GM18868 (cell line): ENCODE data around the gene KANSL1.

ENCODE experiments used
- ATAC-seq: cut with Tn5 transposase; IDR thresholded peaks from one replicate; pipeline ENCODE4 v1.9.1; 2021; ENCODE audit warnings: mild to moderate bottlenecking, moderate library complexity; ENCODE audit not compliant: unreplicated experiment

KANSL1 gene

GRCh38 chr17:46144246-46144645 is 49.0 kb downstream of the KANSL1 start:
- ATAC-seq = no peak

- ATAC-seq = no peak
These were observed 49.4 kb downstream of the KANSL1 start for GRCh38 chr17:46143827-46144236.

GRCh38 chr17:46141645-46142044 is 51.6 kb downstream of the KANSL1 start:
- ATAC-seq = no peak

GRCh38 chr17:46140645-46141197 is 52.5 kb downstream of the KANSL1 start:
- no peak for ATAC-seq

- no peak for ATAC-seq
These were observed 53.6 kb downstream of the KANSL1 start for GRCh38 chr17:46139432-46140210.

GRCh38 chr17:46138473-46138872 is 54.8 kb downstream of the KANSL1 start:
- ATAC-seq = no peak

- no peak for ATAC-seq
These were observed 56.4 kb downstream of the KANSL1 start for GRCh38 chr17:46136820-46137219.

GRCh38 chr17:46135879-46136563 is 57.2 kb downstream of the KANSL1 start:
- no peak for ATAC-seq

- no peak for ATAC-seq
These were observed 58.0 kb downstream of the KANSL1 start for GRCh38 chr17:46135126-46135812.

- no peak for ATAC-seq
These were observed 63.9 kb downstream of the KANSL1 start for GRCh38 chr17:46129302-46129701.

- ATAC-seq = no peak
These were observed 64.8 kb downstream of the KANSL1 start for GRCh38 chr17:46128453-46128852.

GRCh38 chr17:46127524-46127923 is 65.7 kb downstream of the KANSL1 start:
- ATAC-seq = no peak

- no peak for ATAC-seq
These were observed 66.4 kb downstream of the KANSL1 start for GRCh38 chr17:46126840-46127239.

- ATAC-seq = no peak
These were observed 67.4 kb downstream of the KANSL1 start for GRCh38 chr17:46125831-46126230.

- no peak for ATAC-seq
These were observed 68.3 kb downstream of the KANSL1 start for GRCh38 chr17:46124695-46125592.

GRCh38 chr17:46123607-46124006 is 69.6 kb downstream of the KANSL1 start:
- ATAC-seq = no peak

- no peak for ATAC-seq
These were observed 70.8 kb downstream of the KANSL1 start for GRCh38 chr17:46122486-46122871.

- no peak for ATAC-seq
These were observed 71.3 kb downstream of the KANSL1 start for GRCh38 chr17:46121841-46122485.

GRCh38 chr17:46121165-46121764 is 72.0 kb downstream of the KANSL1 start:
- ATAC-seq = no peak

GRCh38 chr17:46120537-46120936 is 72.7 kb downstream of the KANSL1 start:
- no peak for ATAC-seq
